NCI-H2196 (cell line): Measurements from ENCODE around the gene AEBP1.
"Not testable (repeated sequence)": the region's sequence is repeated elsewhere in the genome, so short reads cannot be mapped to it uniquely, and the experiment has no call there.

Experiments
- DNase-seq: peaks from one replicate; lab custom pipeline; 2025; ENCODE audit not compliant: unreplicated experiment; lab: John Stamatoyannopoulos, UW

The AEBP1 gene

GRCh38 chr7:44116789-44117666 lies 12.9 kb downstream of the AEBP1 start:
- no peak for DNase-seq

- no peak for DNase-seq
These were observed 13.8 kb downstream of the AEBP1 start for GRCh38 chr7:44117801-44118429.

- DNase-seq = no peak
These were observed 15.8 kb downstream of the AEBP1 start for GRCh38 chr7:44119829-44120380.

- no peak for DNase-seq
These were observed 16.2 kb downstream of the AEBP1 start for GRCh38 chr7:44120395-44120794.

GRCh38 chr7:44121761-44122420 lies 17.7 kb downstream of the AEBP1 start:
- DNase-seq = no peak

- no peak for DNase-seq
These were observed 18.4 kb downstream of the AEBP1 start for GRCh38 chr7:44122529-44122928.

GRCh38 chr7:44123190-44124003 lies 19.3 kb downstream of the AEBP1 start, which contains the start of gene POLD2:
Gene POLD2 (minus strand): TSS chr7:44123548. CDS start chr7:44122053, 1,495 bp downstream.
- DNase-seq = peak; percentile 98

GRCh38 chr7:44124822-44125202 lies 20.7 kb downstream of the AEBP1 start:
- DNase-seq = no peak

GRCh38 chr7:44126574-44126973 lies 22.4 kb downstream of the AEBP1 start:
- DNase-seq = not testable (repeated sequence)

- no peak for DNase-seq
These were observed 23.0 kb downstream of the AEBP1 start for GRCh38 chr7:44127161-44127560.

- no peak for DNase-seq
These were observed 24.8 kb downstream of the AEBP1 start for GRCh38 chr7:44128721-44129582.

- peak; percentile 61 for DNase-seq
These were observed 27.3 kb downstream of the AEBP1 start for GRCh38 chr7:44131173-44132029.

- no peak for DNase-seq
These were observed 27.9 kb downstream of the AEBP1 start for GRCh38 chr7:44132039-44132438.

GRCh38 chr7:44133295-44133694 lies 29.1 kb downstream of the AEBP1 start:
- no peak for DNase-seq

GRCh38 chr7:44134943-44135628 lies 30.9 kb downstream of the AEBP1 start:
- DNase-seq = no peak

- DNase-seq = no peak
These were observed 32.6 kb downstream of the AEBP1 start for GRCh38 chr7:44136731-44137130.

- DNase-seq = no peak
These were observed 34.6 kb downstream of the AEBP1 start for GRCh38 chr7:44138698-44139097.

GRCh38 chr7:44139311-44140010 lies 35.3 kb downstream of the AEBP1 start:
- DNase-seq = no peak
